GOT3 (cell line): ENCODE results near the gene GASK1B.

Experiments used
- DNase-seq: peaks from one replicate; lab custom pipeline; 2025; ENCODE audit warnings: mixed read lengths; lab: John Stamatoyannopoulos, UW

GASK1B gene

GRCh38 chr4:158146736-158147135 is 26.1 kb downstream of the GASK1B start:
- DNase-seq: no peak

GRCh38 chr4:158139086-158139485 is 33.7 kb downstream of the GASK1B start:
- no peak for DNase-seq

- no peak for DNase-seq
Measured at GRCh38 chr4:158134222-158134621, 38.6 kb downstream of the GASK1B start.

GRCh38 chr4:158133551-158133950 is 39.3 kb downstream of the GASK1B start:
- no peak for DNase-seq

- no peak for DNase-seq
Measured at GRCh38 chr4:158131027-158131426, 41.8 kb downstream of the GASK1B start.

GRCh38 chr4:158130204-158130603 is 42.6 kb downstream of the GASK1B start:
- no peak for DNase-seq

- no peak for DNase-seq
Measured at GRCh38 chr4:158129694-158130093, 43.1 kb downstream of the GASK1B start.

- no peak for DNase-seq
Measured at GRCh38 chr4:158128540-158128939, 44.3 kb downstream of the GASK1B start.

GRCh38 chr4:158125310-158125709 is 47.5 kb downstream of the GASK1B start:
- no peak for DNase-seq
